Measurements from ENCODE around the gene STAU1. TPM values are rescaled to one million over a fixed set of nuclear protein-coding genes. Genes with fewer than 3 reads are reported as not detected.

The STAU1 gene
- total and polyA plus RNA-seq, 2 of the 13 experiments (the other 11 are each of a cell fraction or from before 2014, with no cell fraction given): 119 to 133 TPM

- TF ChIP-seq CENPBD1 (CRISPR knock-in tag; IDR thresholded peaks at IDR 0.05; ENCODE audit: borderline replicate concordance, low read depth) (no peak), ZNF619 (CRISPR knock-in tag; IDR thresholded peaks at IDR 0.05) (no peak), AHDC1 (CRISPR knock-in tag; IDR thresholded peaks at IDR 0.05; ENCODE audit: borderline replicate concordance) (no peak), RFX1 (IDR thresholded peaks at IDR 0.05) (no peak), UBTF (CRISPR knock-in tag; IDR thresholded peaks at IDR 0.05) (peak; percentile 16; the same call in 1 of the 2 replicates), ZNF280D (CRISPR knock-in tag; IDR thresholded peaks at IDR 0.05) (no peak), NPAS2 (CRISPR knock-in tag; IDR thresholded peaks at IDR 0.05; ENCODE audit: borderline replicate concordance) (no peak), MYC (CRISPR knock-in tag; IDR thresholded peaks at IDR 0.05; ENCODE audit: borderline replicate concordance) (no peak), RBM39 (IDR thresholded peaks at IDR 0.05; ENCODE audit: low read depth, low read length, poor library complexity, severe bottlenecking) (no peak), SNAI1 (CRISPR knock-in tag; IDR thresholded peaks at IDR 0.05; ENCODE audit: borderline replicate concordance) (no peak), ETS1 (CRISPR knock-in tag; IDR thresholded peaks at IDR 0.05) (no peak), MAFG (CRISPR knock-in tag; IDR thresholded peaks at IDR 0.05) (no peak), HNF4G (IDR thresholded peaks at IDR 0.05; ENCODE audit: borderline replicate concordance, low read depth, low read length) (no peak), HNF4G (CRISPR knock-in tag; IDR thresholded peaks at IDR 0.05; ENCODE audit: borderline replicate concordance, low read depth) (no peak), NAIF1 (CRISPR knock-in tag; IDR thresholded peaks at IDR 0.05; ENCODE audit: borderline replicate concordance) (0 out of 2 replicates have a peak, but pooled peaks have one; percentile 78)
Observed at GRCh38 chr20:49186535-49187329, 1.4 kb downstream of the STAU1 start (continued).
